HG02763 (cell line): ENCODE results near the gene EFCAB9.
"Not testable (repeated sequence)": the region's sequence is repeated elsewhere in the genome, so short reads cannot be mapped to it uniquely, and the experiment has no call there.

Source experiments
- ATAC-seq: cut with Tn5 transposase; IDR thresholded peaks from one replicate; pipeline ENCODE4 v1.9.1; 2021; ENCODE audit warnings: mild to moderate bottlenecking, moderate library complexity; ENCODE audit not compliant: unreplicated experiment

EFCAB9 gene

GRCh38 chr5:172193872-172194271 lies at the start of gene EFCAB9:
Gene EFCAB9, plus strand, starts transcription at chr5:172194172. Its CDS starts 1 bp downstream, at chr5:172194173.
- ATAC-seq, result no peak

GRCh38 chr5:172144291-172144815 lies 49.6 kb upstream of the EFCAB9 start:
- no peak for ATAC-seq

- no peak for ATAC-seq
These were observed 48.8 kb upstream of the EFCAB9 start for GRCh38 chr5:172144931-172145869.

- ATAC-seq, result no peak
These were observed 47.9 kb upstream of the EFCAB9 start for GRCh38 chr5:172145870-172146747.

GRCh38 chr5:172146748-172147092 lies 47.3 kb upstream of the EFCAB9 start:
- ATAC-seq, result no peak

GRCh38 chr5:172147857-172148256 lies 46.1 kb upstream of the EFCAB9 start:
- ATAC-seq, result no peak

GRCh38 chr5:172148381-172148780 lies 45.6 kb upstream of the EFCAB9 start:
- no peak for ATAC-seq

GRCh38 chr5:172149073-172149472 lies 44.9 kb upstream of the EFCAB9 start:
- no peak for ATAC-seq

GRCh38 chr5:172149481-172149880 lies 44.5 kb upstream of the EFCAB9 start:
- not testable (repeated sequence) for ATAC-seq

- peak; percentile 56 for ATAC-seq
These were observed 43.2 kb upstream of the EFCAB9 start for GRCh38 chr5:172150514-172151425.

GRCh38 chr5:172151661-172152210 lies 42.2 kb upstream of the EFCAB9 start:
- ATAC-seq, result no peak

- no peak for ATAC-seq
These were observed 40.3 kb upstream of the EFCAB9 start for GRCh38 chr5:172153695-172154094.

- ATAC-seq, result not testable (repeated sequence)
These were observed 38.9 kb upstream of the EFCAB9 start for GRCh38 chr5:172155101-172155500.

GRCh38 chr5:172156541-172156994 lies 37.4 kb upstream of the EFCAB9 start:
- no peak for ATAC-seq

- no peak for ATAC-seq
These were observed 35.0 kb upstream of the EFCAB9 start for GRCh38 chr5:172159016-172159415.

- ATAC-seq, result no peak
These were observed 33.5 kb upstream of the EFCAB9 start for GRCh38 chr5:172160506-172160905.

- no peak for ATAC-seq
These were observed 31.5 kb upstream of the EFCAB9 start for GRCh38 chr5:172162323-172162986.

- no peak for ATAC-seq
These were observed 31.0 kb upstream of the EFCAB9 start for GRCh38 chr5:172162987-172163343.

GRCh38 chr5:172163346-172163745 lies 30.6 kb upstream of the EFCAB9 start:
- no peak for ATAC-seq
